ENCODE data around the gene APCDD1L.
"Not testable (repeated sequence)": the region's sequence is repeated elsewhere in the genome, so short reads cannot be mapped to it uniquely, and the experiment has no call there.

APCDD1L gene

DNA sequence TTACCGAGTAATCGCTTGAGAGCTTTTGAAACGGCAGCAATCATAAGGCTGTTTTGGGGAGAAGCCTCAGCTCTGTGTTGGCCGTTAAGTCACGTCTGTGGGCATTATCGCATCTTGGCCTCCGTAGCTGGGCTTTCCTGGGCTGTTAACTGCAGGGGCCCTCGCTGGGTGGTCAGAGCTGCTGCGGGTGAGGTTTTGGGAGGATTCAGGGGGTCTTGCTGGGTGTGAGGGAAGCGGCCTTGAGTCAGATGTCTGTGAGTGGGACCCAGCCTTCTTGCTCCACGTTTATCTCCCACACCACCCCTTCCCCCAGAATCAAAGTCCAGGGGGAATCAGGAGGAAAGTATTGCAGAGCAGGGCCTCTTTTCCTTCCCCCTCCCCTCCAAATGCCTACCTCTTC lies 3.2 kb upstream of the APCDD1L start:
- no peak for DNase-seq (ENCODE audit: low read depth in 2 of 2, low spot score in 1 of 2)

GRCh38 chr20:58514321-58515232 lies 622 bp downstream of the APCDD1L start:
- DNase-seq (ENCODE audit: low read depth in 2 of 2, low spot score in 1 of 2), result no peak

GRCh38 chr20:58513580-58514285 lies 1.5 kb downstream of the APCDD1L start:
- DNase-seq (ENCODE audit: low read depth in 2 of 2, low spot score in 1 of 2), result no peak

- DNase-seq (ENCODE audit: low read depth in 2 of 2, low spot score in 1 of 2), result no peak
Measured at GRCh38 chr20:58512808-58513552, 2.2 kb downstream of the APCDD1L start.

- no peak for DNase-seq (ENCODE audit: low read depth in 2 of 2, low spot score in 1 of 2)
Measured at GRCh38 chr20:58511861-58512260, 3.3 kb downstream of the APCDD1L start.

DNA sequence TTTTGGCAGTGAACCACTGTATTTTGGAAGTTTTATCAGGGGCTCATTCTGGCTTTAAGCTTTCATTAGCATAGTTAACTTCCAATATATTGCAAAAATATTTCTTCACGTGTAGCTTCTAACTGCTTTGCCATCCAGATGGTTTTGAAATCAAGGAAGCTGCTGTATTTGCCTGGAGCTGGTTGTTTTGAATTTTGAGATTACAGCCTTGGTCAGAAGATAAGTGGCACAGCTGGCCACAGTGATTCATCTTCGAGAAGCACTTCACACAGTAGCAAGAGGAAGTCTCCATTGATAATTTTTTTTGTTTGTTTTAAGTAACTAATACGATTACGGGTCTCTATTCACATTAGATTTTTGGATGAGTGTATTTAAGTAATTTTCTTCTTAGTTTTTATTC lies 3.8 kb downstream of the APCDD1L start:
- DNase-seq (ENCODE audit: low read depth in 2 of 2, low spot score in 1 of 2), result no peak

DNA sequence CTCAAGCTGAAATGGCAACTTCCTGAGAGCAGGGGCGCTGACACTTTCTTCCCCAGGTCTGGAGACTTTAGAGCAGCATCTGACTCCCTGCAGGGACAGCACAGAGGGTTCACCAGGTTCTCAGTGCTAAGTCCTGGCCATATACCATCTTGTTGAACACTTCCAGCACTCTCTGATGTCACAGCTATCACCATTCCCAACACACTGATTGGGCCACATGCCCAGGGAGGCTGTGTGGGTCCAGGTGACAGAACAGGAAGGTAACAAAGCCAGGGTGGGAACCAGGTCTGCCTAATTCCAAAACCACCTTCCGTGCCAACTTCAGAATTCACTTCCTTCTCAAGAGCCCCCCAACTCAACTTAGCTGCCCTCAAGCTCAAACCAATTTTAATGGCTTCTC lies 4.3 kb downstream of the APCDD1L start:
- no peak for DNase-seq (ENCODE audit: low read depth in 2 of 2, low spot score in 1 of 2)

GRCh38 chr20:58508762-58509395 lies 6.3 kb downstream of the APCDD1L start:
- no peak for DNase-seq (ENCODE audit: low read depth in 2 of 2, low spot score in 1 of 2)

- DNase-seq (ENCODE audit: low read depth in 2 of 2, low spot score in 1 of 2), result not testable (repeated sequence)
Measured at GRCh38 chr20:58506999-58507398, 8.2 kb downstream of the APCDD1L start.

GRCh38 chr20:58504566-58504965 lies 10.6 kb downstream of the APCDD1L start:
- no peak for DNase-seq (ENCODE audit: low read depth in 2 of 2, low spot score in 1 of 2)

DNA sequence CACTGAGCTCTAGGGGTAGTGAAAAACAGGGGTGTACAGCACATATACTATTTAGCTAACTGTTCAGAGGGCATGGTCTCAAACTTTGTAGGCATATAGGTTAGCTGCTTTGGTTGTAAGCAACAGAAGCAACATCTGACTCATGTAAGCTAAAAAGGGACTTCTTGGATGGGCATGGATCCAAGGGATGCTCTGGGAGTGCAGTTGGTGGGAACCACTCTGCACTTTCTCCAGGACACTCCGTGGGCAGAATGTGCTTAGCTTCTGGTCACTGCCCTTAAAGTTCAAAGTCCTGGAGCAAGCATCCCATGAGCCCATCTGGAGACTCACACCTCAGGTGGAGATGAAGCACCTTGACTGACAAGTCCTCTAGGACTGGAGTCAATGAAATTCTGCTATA lies 11.5 kb downstream of the APCDD1L start:
- no peak for DNase-seq (ENCODE audit: low read depth in 2 of 2, low spot score in 1 of 2)

DNA sequence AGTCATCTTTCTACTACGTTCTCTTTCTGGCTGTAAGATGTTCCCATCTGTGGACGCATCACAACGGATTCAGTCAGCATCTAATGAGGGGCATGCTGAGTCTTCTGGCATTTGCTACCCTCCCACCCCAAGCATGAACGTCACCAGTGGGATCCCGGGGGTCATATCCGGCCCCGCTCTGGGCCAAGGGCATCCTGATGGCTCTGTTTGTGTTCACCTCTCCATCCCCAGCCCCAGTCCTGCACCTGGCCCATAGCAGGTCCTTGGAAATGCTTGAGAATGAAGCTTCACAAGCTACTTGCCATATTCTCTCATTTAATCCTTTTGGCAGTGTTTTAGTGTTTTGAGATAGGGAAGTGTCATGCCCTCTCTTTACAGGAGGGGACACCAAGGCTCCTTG lies 14.9 kb downstream of the APCDD1L start:
- no peak for DNase-seq (ENCODE audit: low read depth in 2 of 2, low spot score in 1 of 2)

DNA sequence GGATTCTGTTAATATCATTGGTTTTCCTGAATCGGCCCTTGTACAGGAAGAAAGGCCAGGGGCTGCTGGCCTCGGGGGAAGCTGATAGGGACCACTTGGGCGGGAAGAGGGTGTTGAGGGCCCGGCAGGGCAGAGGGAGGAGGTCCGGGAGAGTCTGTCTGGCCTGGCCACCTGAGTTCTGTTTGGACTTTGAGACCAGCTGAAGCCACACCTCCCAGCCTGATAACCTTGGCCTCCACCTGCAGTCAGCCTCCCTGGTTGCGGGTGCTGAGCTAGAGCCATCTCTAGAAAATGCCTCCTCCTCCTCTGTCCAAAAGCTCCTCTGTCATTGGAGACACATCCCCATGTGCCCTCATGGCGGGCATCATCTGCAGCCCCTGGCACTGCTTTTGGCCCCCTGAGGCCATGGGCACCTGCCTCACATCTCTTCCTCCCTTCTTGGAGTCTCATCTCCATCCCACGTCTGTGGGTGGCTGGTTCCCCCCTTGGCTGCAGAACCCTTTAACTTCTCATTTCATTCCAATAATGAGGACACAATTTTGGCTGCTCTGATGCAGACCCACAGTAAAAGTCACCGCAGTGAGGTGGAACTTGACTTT lies 16.6 kb downstream of the APCDD1L start:
- no peak for DNase-seq (ENCODE audit: low read depth in 2 of 2, low spot score in 1 of 2)

GRCh38 chr20:58497724-58498469 lies 17.3 kb downstream of the APCDD1L start:
- DNase-seq (ENCODE audit: low read depth in 2 of 2, low spot score in 1 of 2), result no peak

- DNase-seq (ENCODE audit: low read depth in 2 of 2, low spot score in 1 of 2), result no peak
Measured at GRCh38 chr20:58497076-58497641, 18.0 kb downstream of the APCDD1L start.

DNA sequence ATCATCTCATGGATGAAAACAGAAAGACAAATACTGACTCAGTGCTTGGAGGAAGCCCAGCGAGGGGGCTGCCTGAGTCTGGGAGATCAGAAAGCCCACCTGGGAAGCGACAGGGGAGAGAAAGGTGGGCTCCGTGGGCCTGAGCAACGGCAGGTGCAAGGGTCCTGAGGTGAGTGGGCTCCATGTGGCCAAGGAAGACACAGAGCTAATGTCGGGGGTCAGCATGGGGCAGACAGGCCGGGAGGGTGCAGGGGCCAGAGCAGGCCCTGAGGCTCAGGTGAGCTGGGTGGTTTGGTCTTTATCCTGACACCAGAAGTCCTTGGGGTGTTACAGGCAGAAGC lies 18.8 kb downstream of the APCDD1L start:
- no peak for DNase-seq (ENCODE audit: low read depth in 2 of 2, low spot score in 1 of 2)

DNA sequence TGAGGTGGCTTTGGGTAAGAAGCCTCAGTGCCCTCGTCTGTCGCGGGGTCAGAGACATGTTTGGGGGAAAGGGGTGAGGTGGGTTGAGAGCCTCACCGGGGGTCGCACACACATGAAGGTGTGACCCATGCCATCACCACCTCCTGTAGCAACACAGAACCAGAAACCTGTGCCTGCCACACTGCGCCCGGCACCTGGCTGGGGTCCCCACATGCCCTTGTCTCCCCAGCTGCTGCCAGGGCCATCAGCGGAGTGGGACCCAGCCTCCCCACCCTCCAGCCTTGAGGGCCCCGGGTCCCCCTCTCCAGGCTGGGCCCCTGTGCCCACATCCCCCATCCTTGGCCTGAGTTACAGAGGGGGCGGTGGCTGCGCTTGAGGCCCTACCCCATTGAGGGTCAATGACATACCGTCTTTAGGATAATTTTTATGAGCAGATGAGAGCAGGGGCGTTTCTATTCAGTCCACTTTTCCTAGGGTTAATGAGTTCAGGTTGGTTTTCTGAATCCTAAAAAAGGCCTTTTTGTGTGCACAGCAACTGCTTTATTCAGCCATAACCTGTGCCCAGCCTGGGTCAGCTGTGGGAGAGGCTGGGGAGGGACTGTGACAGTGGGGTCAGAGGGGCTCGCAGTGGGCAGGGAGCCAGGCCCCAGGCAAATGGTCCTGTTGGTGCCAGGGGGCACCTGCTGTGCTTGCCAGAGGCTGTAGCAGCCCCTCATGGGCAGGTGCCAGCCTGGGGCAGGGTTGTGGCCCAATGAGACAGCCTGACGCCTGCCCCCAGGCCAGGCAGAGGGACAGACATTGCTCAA lies 19.4 kb downstream of the APCDD1L start:
- DNase-seq (ENCODE audit: low read depth in 2 of 2, low spot score in 1 of 2), result no peak

DNA sequence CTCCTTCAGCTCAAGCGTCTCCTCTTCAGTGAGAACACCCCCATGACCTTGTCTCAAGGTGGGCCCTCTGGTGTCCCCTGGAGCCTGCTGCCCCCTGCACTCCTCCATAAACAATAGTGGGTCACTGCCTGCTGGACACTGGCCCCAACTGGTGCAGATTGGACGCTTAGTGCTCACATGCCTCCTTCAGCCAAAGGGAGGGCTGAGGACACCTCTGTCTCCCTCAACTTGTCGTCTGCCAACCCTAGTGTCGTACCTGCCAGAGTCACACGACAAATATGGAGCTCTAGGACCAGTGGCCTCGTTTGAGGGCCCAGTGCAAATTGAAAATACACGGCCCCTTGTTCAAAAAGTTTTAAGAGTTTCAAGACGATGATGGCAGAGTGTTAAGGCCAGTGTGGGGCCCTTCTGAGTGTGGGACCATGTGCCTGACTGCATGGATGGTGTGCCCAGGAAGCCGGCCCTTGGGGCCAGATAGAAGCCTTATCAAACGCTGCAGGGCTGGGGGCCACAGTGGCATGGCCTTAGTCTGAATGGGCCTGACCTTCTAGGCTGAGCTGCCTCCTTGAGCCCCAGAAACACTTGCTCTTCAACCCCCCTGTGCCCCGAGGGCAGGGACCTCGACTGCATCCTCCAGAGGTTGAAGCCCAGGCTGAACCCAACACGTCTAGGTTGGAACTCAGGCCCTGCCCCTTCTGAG lies 20.1 kb downstream of the APCDD1L start:
- DNase-seq (ENCODE audit: low read depth in 2 of 2, low spot score in 1 of 2), result no peak

All from stimulated activated CD8-positive, alpha-beta memory T cell treated with anti-CD3 and anti-CD28 coated beads, Interleukin-4, amount 100 ng/mL, for 1 hour (primary cell).